MCF 10A (cell line): ENCODE data around the gene MITF. TPM values are rescaled to one million over a fixed set of nuclear protein-coding genes. Genes with fewer than 3 reads are reported as not detected.

Source experiments
- BruUV-seq: library from RNA; stranded (reverse); fragments of 400-500 nt; replicated peaks from 2 replicates; lab custom pipeline; 2021; lab: Mats Ljungman, UMichigan
- CTCF ChIA-PET: fragments of 300-600 bp; sonication (Branson Sonifier 250); formaldehyde crosslinking; extraction: SDS; loops from one replicate; lab custom pipeline; 2021; ENCODE audit warnings: antibody characterized with exemption, inconsistent platforms; lab: Yijun Ruan, JAX
- POLR2A ChIA-PET: fragments of 300-600, 350-650 bp; sonication (Branson Sonifier 250); formaldehyde crosslinking; extraction: SDS; loops from one replicate; lab custom pipeline; 2020; ENCODE audit warnings: antibody characterized with exemption, inconsistent platforms; lab: Yijun Ruan, JAX
- DNase-seq: peaks from one replicate; pipeline ENCODE4 v3.0.0-alpha.2; 2018; ENCODE audit not compliant: unreplicated experiment
- H3K27ac Mint-ChIP-seq: one replicate; pipeline ENCODE4 v1.8.0; 2022; ENCODE audit warnings: mild to moderate bottlenecking, low read depth, mixed read lengths; ENCODE audit not compliant: unreplicated experiment
- H3K27me3 Mint-ChIP-seq: one replicate; pipeline ENCODE4 v1.8.0; 2022; ENCODE audit warnings: mixed read lengths; ENCODE audit not compliant: insufficient read depth, unreplicated experiment
- H3K36me3 Mint-ChIP-seq: one replicate; pipeline ENCODE4 v1.8.0; 2022; ENCODE audit warnings: mild to moderate bottlenecking, moderate library complexity, mixed read lengths; ENCODE audit not compliant: insufficient read depth, unreplicated experiment
- H3K4me1 Mint-ChIP-seq: one replicate; pipeline ENCODE4 v1.8.0; 2022; ENCODE audit warnings: mixed read lengths; ENCODE audit not compliant: insufficient read depth, unreplicated experiment
- H3K4me3 Mint-ChIP-seq: one replicate; pipeline ENCODE4 v1.8.0; 2022; ENCODE audit warnings: mild to moderate bottlenecking, moderate library complexity, mixed read lengths; ENCODE audit not compliant: unreplicated experiment
- H3K9me3 Mint-ChIP-seq: one replicate; pipeline ENCODE4 v1.8.0; 2022; ENCODE audit warnings: mixed read lengths; ENCODE audit not compliant: unreplicated experiment
- CTCF ChIP-seq: fragments of 200-600 bp; IDR thresholded peaks from one replicate; pipeline ENCODE4 v1.8.0; 2022; ENCODE audit warnings: antibody characterized with exemption, mild to moderate bottlenecking; ENCODE audit not compliant: unreplicated experiment
- intact Hi-C: fragments of 100-400 bp; cut with micrococcal nuclease; formaldehyde crosslinking; loops from 2 replicates; pipeline ENCODE4 v1.14.1; 2022
- total RNA-seq: library from RNA; stranded (reverse); gene quantifications from 2 replicates; pipeline ENCODE4 v1.2.3, GENCODE V29; 2022

Gene MITF
- total RNA-seq, 1 experiment from 2014 or later = 16.1 TPM

GRCh38 chr3:69896095-69896494 is 156.8 kb downstream of the MITF start:
- BruUV-seq = no TSS peak
- CTCF ChIA-PET = interaction anchor here (2.5 kb wide), 1 partner anchor 52 kb away, joined by 6 read pairs; no protein-coding TSS in a partner anchor
- Mint-ChIP-seq H3K4me1 (peaks cover 6% of the 10 kb centered on the region), H3K36me3 (no peaks in the 10 kb centered on the region), H3K4me3 (no peak overlapping the region), H3K9me3 (no peaks in the 10 kb centered on the region), H3K27me3 (no peaks in the 10 kb centered on the region), H3K27ac (no peak overlapping the region)
- POLR2A ChIA-PET = no interaction called here
- intact Hi-C loops = no loop called here
- no peak for DNase-seq
- TF ChIP-seq CTCF = no peak

GRCh38 chr3:69900331-69900730 is 161.1 kb downstream of the MITF start:
- ChIA-PET POLR2A (interaction anchor here (1.9 kb wide), 1 partner anchor 10 kb away, joined by 6 read pairs; no protein-coding TSS in a partner anchor), CTCF (interaction anchor here (0.6 to 1.0 kb wide), 5 partner anchors 21 to 606 kb away, joined by 3 to 4 read pairs (median 3); no protein-coding TSS in a partner anchor)
- no peak for TF ChIP-seq CTCF
- intact Hi-C loops = no loop called here
- Mint-ChIP-seq H3K9me3 (no peaks in the 10 kb centered on the region), H3K36me3 (no peaks in the 10 kb centered on the region), H3K4me1 (peaks cover 6% of the 10 kb centered on the region), H3K4me3 (no peak overlapping the region), H3K27me3 (no peaks in the 10 kb centered on the region), H3K27ac (no peak overlapping the region)
- BruUV-seq = no TSS peak
- no peak for DNase-seq

- no peak for TF ChIP-seq CTCF
- intact Hi-C loops = no loop called here
- Mint-ChIP-seq H3K27ac (no peak overlapping the region), H3K4me3 (no peak overlapping the region), H3K36me3 (no peaks in the 10 kb centered on the region), H3K9me3 (no peaks in the 10 kb centered on the region), H3K27me3 (no peaks in the 10 kb centered on the region), H3K4me1 (peaks cover 6% of the 10 kb centered on the region)
- BruUV-seq = no TSS peak
- no peak for DNase-seq
- ChIA-PET CTCF (interaction anchor here (1.0 kb wide), 1 partner anchor 51 kb away, joined by 3 read pairs; no protein-coding TSS in a partner anchor), POLR2A (no interaction called here)
These were observed 162.5 kb downstream of the MITF start for GRCh38 chr3:69901802-69902201.

- ChIA-PET CTCF (interaction anchor here (1.0 kb wide), 1 partner anchor 51 kb away, joined by 3 read pairs; no protein-coding TSS in a partner anchor), POLR2A (interaction anchor here (0.7 kb wide), 1 partner anchor 11 kb away, joined by 3 read pairs; no protein-coding TSS in a partner anchor)
- Mint-ChIP-seq H3K4me1 (peaks cover 6% of the 10 kb centered on the region), H3K27me3 (no peaks in the 10 kb centered on the region), H3K27ac (no peak overlapping the region), H3K9me3 (no peaks in the 10 kb centered on the region), H3K36me3 (no peaks in the 10 kb centered on the region), H3K4me3 (no peak overlapping the region)
- intact Hi-C loops = no loop called here
- DNase-seq = no peak
- BruUV-seq = no TSS peak
- TF ChIP-seq CTCF = no peak
These were observed 163.1 kb downstream of the MITF start for GRCh38 chr3:69902386-69902785.
